ENCODE data around the gene MPHOSPH9. TPM values are rescaled to one million over a fixed set of nuclear protein-coding genes. Genes with fewer than 3 reads are reported as not detected.

Gene MPHOSPH9
- total RNA-seq, 1 experiment from 2014 or later, result 60.5 TPM

DNA sequence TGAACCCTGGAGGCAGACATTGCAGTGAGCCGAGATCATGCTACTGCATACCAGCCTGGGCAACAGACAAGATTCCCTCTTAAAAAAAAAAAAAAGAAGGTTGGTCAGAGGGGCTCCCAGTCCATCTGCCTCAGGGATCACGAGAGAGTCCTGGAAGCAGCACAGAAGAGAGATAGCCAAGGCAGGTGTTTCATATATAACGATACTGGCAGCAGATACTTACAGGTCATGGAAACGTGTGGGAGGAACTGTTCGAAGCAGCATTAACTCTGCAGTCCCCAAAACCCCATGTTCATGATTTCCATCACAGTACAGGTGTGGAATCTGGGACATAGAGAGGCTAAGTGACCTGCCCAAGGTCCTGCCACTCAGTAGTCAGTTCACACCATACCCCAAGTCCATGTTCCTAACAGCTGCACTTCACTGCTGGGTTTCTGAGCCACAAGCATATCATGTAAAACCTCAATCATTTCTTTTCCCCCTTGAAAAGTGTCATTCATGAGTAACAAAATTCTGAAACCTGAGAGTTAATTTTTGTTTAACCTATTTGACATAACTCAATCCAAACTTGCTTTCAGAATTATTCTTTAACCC, 22.0 kb upstream of the MPHOSPH9 start:
- no peak overlapping the region for H3K4me2 ChIP-seq (ENCODE audit: insufficient read depth, insufficient read length, low read length)
- no peaks in the 10 kb centered on the region for H3K27me3 ChIP-seq (ENCODE audit: insufficient read depth, low read length)
- H3K18ac ChIP-seq (ENCODE audit: insufficient read length, low read depth, low read length), result no peak overlapping the region
- TF ChIP-seq CTCF (conservative IDR thresholded peaks at IDR 0.05), result no peak
- Mint-ChIP-seq H3K4me1 (peaks cover 19 to 22% of the 10 kb centered on the region in 2 experiments), H3K27me3 (ENCODE audit: low read depth) (no peaks in the 10 kb centered on the region), H3K4me3 (no peak overlapping the region), H3K9me3 (peaks cover 6 to 12% of the 10 kb centered on the region in 2 experiments), H3K27ac (no peak overlapping the region; a peak in 1 of 7 replicates), H3K36me3 (ENCODE audit: insufficient read depth in 1 of 3, low read depth in 3 of 3) (peaks cover 37 to 88% (median 84%) of the 10 kb centered on the region in 3 experiments)
- no peak overlapping the region for H2AFZ ChIP-seq (ENCODE audit: low read length)
- no peaks in the 10 kb centered on the region for H3K79me1 ChIP-seq (ENCODE audit: insufficient read depth, low read depth, low read length, poor library complexity, severe bottlenecking)
- no peak for DNase-seq
- no peak overlapping the region for H2BK120ac ChIP-seq (ENCODE audit: low read depth, low read length, poor library complexity, severe bottlenecking)
- H4K8ac ChIP-seq (replicated peaks; ENCODE audit: insufficient read length, low read depth, low read length), result no peak overlapping the region
- H4K5ac ChIP-seq (ENCODE audit: insufficient read length, low read depth, low read length), result no peak overlapping the region
- H3K14ac ChIP-seq (ENCODE audit: insufficient read depth, low read length), result no peak overlapping the region
- H3K9me3 ChIP-seq (ENCODE audit: control insufficient read depth, low read depth, low read length), result no peaks in the 10 kb centered on the region
- no peak overlapping the region for H3K27ac ChIP-seq (ENCODE audit: insufficient read length, low read depth, low read length)
- H2BK15ac ChIP-seq (ENCODE audit: low read depth, low read length), result no peak overlapping the region
- H4K20me1 ChIP-seq (ENCODE audit: control insufficient read depth, insufficient read depth, insufficient read length), result no peaks in the 10 kb centered on the region
- no peak overlapping the region for H3K4ac ChIP-seq (ENCODE audit: low read depth, low read length)
- no peak overlapping the region for H2BK12ac ChIP-seq (ENCODE audit: insufficient read length, low read depth, low read length)
- no peak overlapping the region for H2BK20ac ChIP-seq (ENCODE audit: low read depth, low read length, poor library complexity, severe bottlenecking)
- no peaks in the 10 kb centered on the region for H3K79me2 ChIP-seq (ENCODE audit: insufficient read depth, low read length)
- H3K9ac ChIP-seq (ENCODE audit: extremely low read depth, insufficient read length, low read length), result no peak overlapping the region
- H3T11ph ChIP-seq (ENCODE audit: low read length), result no peak overlapping the region
- no peak overlapping the region for H4K91ac ChIP-seq (ENCODE audit: insufficient read length, low read depth, low read length)
- no peak overlapping the region for H2BK5ac ChIP-seq (ENCODE audit: insufficient read length, low read length)
- H3K4me1 ChIP-seq (ENCODE audit: insufficient read depth, low read length), result no peaks in the 10 kb centered on the region
- no peak overlapping the region for H3K23ac ChIP-seq (ENCODE audit: insufficient read length, low read depth, low read length)
- H3K56ac ChIP-seq (ENCODE audit: insufficient read length, low read depth, low read length), result no peak overlapping the region
- no peak overlapping the region for H2AK5ac ChIP-seq (ENCODE audit: insufficient read length, low read length)
- WGBS (ENCODE audit: extremely low coverage, insufficient read length, low lambda C conversion rate), result no CpG with 5 or more reads among the region's 5 CpGs
- no peaks in the 10 kb centered on the region for H3K23me2 ChIP-seq (ENCODE audit: insufficient read length, low read depth, low read length, poor library complexity, severe bottlenecking)
